Limb (tissue), 2 donors: ENCODE measurements around the gene EBPL.
A peak's percentile ranks its signal among the peaks of the same experiment; 100 is the strongest.
"Not testable (repeated sequence)": the region's sequence is repeated elsewhere in the genome, so short reads cannot be mapped to it uniquely, and the experiment has no call there.

ENCODE experiments used
- DNase-seq, 2 donors: peaks; one replicate each; pipeline ENCODE4 v3.0.0-alpha.2; 2016; ENCODE audit errors: extremely low spot score in 2 of 2

The EBPL gene

DNA sequence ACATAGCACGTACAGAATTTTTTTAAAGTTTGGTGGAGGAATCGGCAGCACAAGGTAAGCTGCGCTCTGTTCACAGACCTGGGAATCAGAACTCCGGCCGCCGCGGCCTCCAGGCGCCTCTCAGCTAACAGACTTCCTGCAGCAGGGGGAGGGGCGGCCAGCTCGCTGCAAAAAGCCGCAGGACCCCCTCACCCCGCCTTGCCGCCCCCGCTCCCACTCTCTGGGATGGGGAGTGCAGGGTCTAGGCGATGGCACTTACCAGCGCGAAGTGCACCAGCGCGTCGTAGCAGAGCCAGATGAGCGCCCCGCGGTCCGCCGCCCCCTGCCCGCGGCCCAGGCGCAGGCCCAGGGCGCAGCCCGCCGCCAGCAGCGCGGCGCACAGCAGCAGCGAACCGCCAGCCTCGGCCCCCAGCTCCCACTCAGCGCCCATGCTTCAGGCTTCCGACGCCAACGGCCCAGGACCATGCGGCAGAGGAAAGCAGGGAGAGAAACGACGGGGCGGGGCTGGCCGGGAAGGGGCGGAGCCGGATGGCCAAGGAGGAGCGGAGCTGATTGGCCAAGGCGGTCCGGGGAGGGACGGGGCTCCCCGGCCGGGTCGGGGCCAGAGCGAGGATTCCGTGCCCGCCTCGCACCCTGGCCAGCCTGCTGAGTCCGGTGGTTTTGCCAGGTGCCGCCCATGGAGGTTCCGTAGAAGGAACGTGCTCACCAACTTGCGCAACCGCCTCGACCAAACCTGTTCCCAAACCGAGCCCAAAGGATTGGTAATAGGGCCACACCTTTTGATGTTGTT, at the start of gene EBPL:
TSS of gene EBPL (minus strand) at position 492 of the 790 bp plus-strand sequence. CDS start at position 430, 62 bp downstream.
- peak; percentile 93 to 96 for DNase-seq

- no peak for DNase-seq
Measured at GRCh38 chr13:49740870-49741269, 49.6 kb upstream of the EBPL start.

GRCh38 chr13:49739498-49740187, 48.4 kb upstream of the EBPL start:
- DNase-seq = no peak

DNA sequence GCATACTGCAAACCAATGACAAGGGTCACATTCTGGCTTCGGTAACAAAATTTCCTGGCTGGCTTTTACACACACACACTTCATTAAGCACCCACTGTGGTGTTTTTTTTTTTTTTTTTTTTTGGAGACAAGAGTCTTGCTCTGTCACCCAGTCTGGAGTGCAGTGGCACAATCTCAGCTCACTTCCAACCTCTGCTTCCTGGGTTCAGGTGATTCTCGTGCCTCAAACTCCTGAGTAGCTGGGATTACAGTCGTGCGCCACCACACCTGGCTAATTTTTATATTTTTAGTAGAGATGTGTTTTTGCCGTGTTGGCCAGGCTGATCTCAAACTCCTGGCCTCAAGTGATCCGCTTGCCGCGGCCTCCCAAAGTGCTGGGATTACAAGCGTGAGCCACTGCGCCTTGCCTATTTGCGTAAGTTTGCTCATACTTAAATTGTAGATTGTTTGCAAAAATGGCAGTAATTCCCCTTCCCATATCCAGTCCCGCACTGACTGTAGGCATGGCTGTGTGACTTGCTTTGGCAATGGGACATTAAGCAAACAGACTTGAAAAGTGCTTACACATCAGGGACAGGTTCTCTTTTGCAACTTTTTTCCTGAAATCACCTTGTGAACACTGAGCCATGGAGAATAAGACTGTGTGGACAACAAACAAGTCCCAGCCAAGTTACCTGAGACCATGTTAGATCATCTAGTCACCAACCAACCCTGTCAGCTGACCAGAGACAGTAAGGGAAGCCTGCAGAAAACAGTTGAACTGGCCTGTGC, 42.1 kb upstream of the EBPL start:
- no peak for DNase-seq

GRCh38 chr13:49731766-49732165, 40.5 kb upstream of the EBPL start:
- DNase-seq = no peak

GRCh38 chr13:49716615-49717014, 25.3 kb upstream of the EBPL start:
- DNase-seq = no peak

- no peak for DNase-seq
Measured at GRCh38 chr13:49714757-49715156, 23.5 kb upstream of the EBPL start.

GRCh38 chr13:49711218-49711863, 20.1 kb upstream of the EBPL start:
- no peak for DNase-seq

GRCh38 chr13:49704264-49704663, 13.0 kb upstream of the EBPL start:
- DNase-seq = not testable (repeated sequence)

DNA sequence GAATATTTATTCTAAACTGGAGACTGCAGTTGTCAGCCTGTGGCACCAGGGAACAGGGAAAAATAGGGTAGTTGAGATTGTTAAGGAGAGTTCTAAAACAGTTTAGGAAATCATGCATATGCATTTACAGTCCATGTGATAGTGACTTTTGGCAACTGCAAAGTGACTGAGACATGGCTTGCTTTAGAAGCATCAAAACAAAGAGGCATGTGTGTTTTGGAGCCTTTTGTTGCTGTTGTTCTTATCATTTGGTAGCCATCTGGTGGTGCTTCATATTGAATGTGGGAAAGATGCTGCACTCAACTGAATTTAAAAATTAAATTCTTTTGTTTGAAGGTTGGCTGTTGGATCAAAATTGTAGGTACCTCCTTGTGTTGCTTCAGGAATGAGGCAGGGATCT, 10.2 kb upstream of the EBPL start:
- no peak for DNase-seq

GRCh38 chr13:49697468-49697867, 6.2 kb upstream of the EBPL start:
- DNase-seq = no peak

DNA sequence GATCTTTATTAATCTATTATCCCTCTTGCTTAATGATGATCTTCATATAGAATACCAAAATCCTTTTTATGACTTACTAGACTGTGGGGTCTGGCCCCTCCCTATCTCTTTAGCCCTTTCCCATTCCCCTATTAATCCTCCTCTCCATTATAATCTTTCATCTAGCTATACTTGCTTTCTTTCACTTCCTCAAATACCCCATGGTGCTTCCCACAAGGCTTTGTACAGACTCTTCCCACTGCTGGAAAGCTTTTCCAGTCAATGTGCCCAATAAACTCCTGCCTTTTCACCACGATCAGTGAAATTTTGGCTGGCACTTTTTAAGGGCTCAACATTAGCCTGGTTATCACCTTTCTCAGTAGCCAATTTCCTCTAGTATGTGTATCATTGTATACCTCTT, 3.2 kb upstream of the EBPL start:
- no peak for DNase-seq

DNA sequence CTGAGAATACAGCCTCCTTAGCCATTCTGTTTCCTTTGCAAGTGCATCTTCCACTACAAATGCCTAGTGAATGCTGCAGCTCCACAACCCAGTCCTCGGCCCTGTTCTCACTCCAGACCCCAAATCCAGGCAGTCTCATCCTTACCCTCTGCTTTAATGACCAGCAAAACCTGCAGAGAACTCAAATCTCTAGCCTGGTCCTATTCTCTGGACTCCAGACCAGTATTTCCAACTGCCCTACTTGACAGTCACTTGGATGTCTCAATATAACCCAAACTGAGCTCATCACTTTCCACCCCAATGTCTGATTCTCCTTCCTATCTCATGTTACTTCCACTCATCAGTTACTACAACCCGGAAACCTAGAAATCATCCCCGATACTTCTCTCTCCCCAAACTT, 2.6 kb upstream of the EBPL start:
- DNase-seq = no peak

DNA sequence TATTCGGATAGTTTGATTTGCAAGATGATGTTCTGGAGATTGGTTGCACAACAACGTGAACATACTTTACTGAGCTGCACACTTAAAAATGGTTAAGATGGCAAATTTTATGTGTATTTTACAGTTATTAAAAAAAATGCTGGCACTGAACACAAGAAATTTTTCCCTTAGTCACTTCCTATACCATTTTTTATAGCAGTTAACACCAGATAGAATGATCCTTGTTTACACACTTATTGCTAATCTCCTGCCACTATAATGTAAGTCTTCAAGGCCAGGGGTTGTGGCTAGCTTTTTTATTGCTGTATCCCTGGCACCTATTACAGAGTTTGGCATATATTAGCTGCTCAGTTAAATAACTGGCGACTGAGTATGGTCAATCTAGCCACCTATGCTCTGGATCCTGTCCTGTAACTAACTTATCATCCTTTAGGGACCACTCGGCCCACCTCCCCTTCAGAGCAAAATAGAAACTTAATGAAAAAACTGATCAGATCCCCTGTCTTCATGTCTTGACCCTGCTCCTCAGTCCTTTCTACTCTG, 2.0 kb upstream of the EBPL start:
- no peak for DNase-seq

DNA sequence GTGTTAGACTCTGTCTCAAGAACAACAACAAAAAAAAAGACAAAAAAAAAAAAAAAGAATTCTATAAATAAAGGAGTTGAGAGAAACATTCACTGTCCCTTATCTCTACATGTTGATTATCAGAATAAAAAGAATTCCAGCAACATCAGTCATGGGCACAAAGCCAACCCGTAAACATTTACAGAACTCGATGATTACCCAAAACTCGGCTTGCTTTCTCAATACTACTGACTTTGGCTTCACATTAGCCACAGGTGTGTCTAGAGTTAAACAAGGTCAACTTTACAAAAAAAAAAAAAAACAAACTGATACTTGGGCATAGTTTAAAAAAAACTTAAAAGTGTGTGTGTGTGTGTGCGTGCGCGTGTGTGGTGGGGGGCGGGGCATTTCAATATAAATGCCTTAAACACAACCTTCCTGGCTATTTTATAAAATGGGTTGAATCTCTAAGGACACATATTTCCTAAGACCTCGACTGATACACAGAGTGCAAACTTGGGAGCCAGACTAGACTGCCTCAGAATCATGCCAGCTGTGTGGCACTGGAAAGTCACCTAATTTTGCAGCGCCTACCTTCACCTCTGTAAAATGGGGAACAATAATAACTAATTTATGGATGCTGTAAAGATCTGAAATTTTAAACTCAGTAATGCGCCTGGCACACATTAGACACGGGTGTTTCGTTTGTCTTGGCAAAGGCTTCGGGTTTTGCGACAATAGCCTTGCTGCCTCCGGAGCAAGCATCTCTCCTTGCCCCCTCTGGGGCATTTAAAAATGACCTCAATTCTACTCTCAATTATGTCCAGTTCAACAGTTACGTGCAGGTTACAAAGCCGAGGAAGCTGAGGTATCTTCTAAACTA, 922 bp downstream of the EBPL start:
- DNase-seq = peak in 1 of 2 donors; percentile 15

- no peak for DNase-seq
Measured at GRCh38 chr13:49683489-49683888, 7.8 kb downstream of the EBPL start.

GRCh38 chr13:49681842-49682435, 9.3 kb downstream of the EBPL start:
- no peak for DNase-seq

- DNase-seq = no peak
Measured at GRCh38 chr13:49679246-49679645, 12.0 kb downstream of the EBPL start.

DNA sequence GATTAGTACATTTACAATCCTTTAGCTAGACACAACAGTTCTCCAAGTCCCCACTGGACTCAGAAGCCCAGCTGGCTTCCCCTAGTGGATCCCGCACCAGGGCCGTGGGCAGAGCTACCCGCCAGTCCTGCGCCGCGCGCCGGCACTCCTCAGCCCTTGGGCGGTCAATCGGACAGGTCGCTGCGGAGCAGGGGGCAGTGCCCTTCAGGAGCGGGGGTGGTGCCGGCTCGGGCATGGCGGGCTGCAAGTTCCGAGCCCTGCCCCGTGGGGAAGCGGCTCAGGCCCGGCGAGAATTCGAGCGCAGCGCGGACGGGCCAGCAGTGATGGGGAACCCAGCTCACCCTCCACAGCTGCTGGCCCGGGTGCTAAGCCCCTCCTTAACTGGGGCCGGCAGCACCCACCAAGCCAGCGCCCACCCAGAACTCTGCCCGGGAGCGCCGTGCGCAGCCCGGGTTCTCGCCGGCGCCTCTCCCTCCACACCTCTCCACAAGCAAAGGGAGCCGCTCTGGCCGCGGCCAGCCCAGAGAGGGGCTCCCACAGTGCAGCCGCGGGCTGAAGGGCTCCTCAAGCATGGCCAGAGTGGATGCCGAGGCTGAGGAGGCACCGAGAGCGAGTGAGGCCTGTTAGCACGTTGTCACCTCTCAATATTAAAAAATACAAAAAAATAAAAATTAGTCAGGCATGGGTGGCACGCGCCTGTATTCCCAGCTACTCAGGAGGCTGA, 12.9 kb downstream of the EBPL start:
- no peak for DNase-seq
